ENCODE data around the gene MUC3A. TPM values are rescaled to one million over a fixed set of nuclear protein-coding genes. Genes with fewer than 3 reads are reported as not detected.

Gene MUC3A
- total and polyA plus RNA-seq, 2 of the 4 experiments (the other 2 are of a cell fraction): 0.05 TPM; not detected in 1

GRCh38 chr7:100966542-100967291 is 17.4 kb downstream of the MUC3A start (continued):
- no peak for TF ChIP-seq SMC3 (IDR thresholded peaks at IDR 0.05; ENCODE audit: low read depth, low read length)
- TF ChIP-seq RCOR1 (IDR thresholded peaks at IDR 0.05; ENCODE audit: insufficient replicate concordance, low read length): no peak
- no peak for TF ChIP-seq CHD1 (IDR thresholded peaks at IDR 0.05; ENCODE audit: low read depth, low read length)
- TF ChIP-seq CEBPB (IDR thresholded peaks at IDR 0.05; ENCODE audit: low read depth, low read length): no peak
- TF ChIP-seq RAD21 (IDR thresholded peaks at IDR 0.05; ENCODE audit: low read length): no peak
- TF ChIP-seq POLR2A (IDR thresholded peaks at IDR 0.05; ENCODE audit: low read depth, low read length): no peak
- TF ChIP-seq MAFK (IDR thresholded peaks at IDR 0.05; ENCODE audit: low read depth, low read length): no peak
